HepG2 (cell line): ENCODE data around the gene MAIP1. TPM values are rescaled to one million over a fixed set of nuclear protein-coding genes. Genes with fewer than 3 reads are reported as not detected.

Source experiments
- ARID2 ChIP-seq: sonication (generic); formaldehyde crosslinking; IDR thresholded peaks from 2 replicates; pipeline ENCODE4 v1.8.1; 2022; ENCODE audit warnings: mild to moderate bottlenecking, missing genetic modification reagents, borderline replicate concordance
- CEBPG ChIP-seq: IDR thresholded peaks from 2 replicates; pipeline ENCODE4 v1.6.1; 2016
- GTF3A ChIP-seq: sonication (generic); formaldehyde crosslinking; conservative IDR thresholded peaks from 2 replicates; pipeline ENCODE4 v1.4.0; 2020; ENCODE audit warnings: mild to moderate bottlenecking, missing genetic modification reagents
- HDAC2 ChIP-seq: sonication (generic); formaldehyde crosslinking; IDR thresholded peaks from 2 replicates; pipeline ENCODE4 v1.4.0; 2020; ENCODE audit warnings: missing genetic modification reagents
- KDM3A ChIP-seq: IDR thresholded peaks from 2 replicates; pipeline ENCODE4 v1.6.1; 2018; ENCODE audit warnings: low read depth, missing compliant biosample characterization
- KLF13 ChIP-seq: sonication (generic); formaldehyde crosslinking; IDR thresholded peaks from 2 replicates; pipeline ENCODE4 v1.4.0; 2020; ENCODE audit warnings: mild to moderate bottlenecking, missing genetic modification reagents
- KLF6 ChIP-seq: IDR thresholded peaks from 2 replicates; pipeline ENCODE4 v1.8.0; 2016; ENCODE audit warnings: missing biosample characterization, missing genetic modification reagents
- MZF1 ChIP-seq: sonication (generic); formaldehyde crosslinking; IDR thresholded peaks from 2 replicates; pipeline ENCODE4 v1.8.1; 2023; ENCODE audit warnings: mild to moderate bottlenecking, missing genetic modification reagents, borderline replicate concordance
- NCOA5 ChIP-seq: sonication (generic); formaldehyde crosslinking; IDR thresholded peaks from 2 replicates; pipeline ENCODE4 v1.4.0; 2020; ENCODE audit warnings: missing genetic modification reagents
- ONECUT2 ChIP-seq: sonication (generic); formaldehyde crosslinking; IDR thresholded peaks from 2 replicates; pipeline ENCODE4 v1.4.0; 2020; ENCODE audit warnings: missing genetic modification reagents
- RFXAP ChIP-seq: sonication (generic); formaldehyde crosslinking; IDR thresholded peaks from 2 replicates; pipeline ENCODE4 v1.4.0; 2020; ENCODE audit warnings: missing genetic modification reagents, borderline replicate concordance
- UBTF ChIP-seq: sonication (generic); formaldehyde crosslinking; IDR thresholded peaks from 2 replicates; pipeline ENCODE4 v1.4.0; 2020; ENCODE audit warnings: mild to moderate bottlenecking, missing genetic modification reagents
- ZFP36 ChIP-seq: fragments of 150-350 bp; IDR thresholded peaks from 2 replicates; pipeline ENCODE4 v1.6.1; 2018; ENCODE audit warnings: borderline replicate concordance, low read length, low read depth; ENCODE audit not compliant: partially characterized antibody
- ZFP62 ChIP-seq: sonication (generic); formaldehyde crosslinking; IDR thresholded peaks from 2 replicates; pipeline ENCODE4 v1.4.0; 2020; ENCODE audit warnings: missing genetic modification reagents
- ZNF280B ChIP-seq: sonication (generic); formaldehyde crosslinking; IDR thresholded peaks from 2 replicates; pipeline ENCODE4 v1.5.0; 2020; ENCODE audit warnings: missing genetic modification reagents, mild to moderate bottlenecking, borderline replicate concordance
- ZNF280D ChIP-seq: sonication (generic); formaldehyde crosslinking; IDR thresholded peaks from 2 replicates; pipeline ENCODE4 v1.5.1; 2020; ENCODE audit warnings: mild to moderate bottlenecking, missing genetic modification reagents
- ZNF362 ChIP-seq: sonication (generic); formaldehyde crosslinking; IDR thresholded peaks from 2 replicates; pipeline ENCODE4 v1.4.0; 2020; ENCODE audit warnings: missing genetic modification reagents, mild to moderate bottlenecking, borderline replicate concordance
- ZNF468 ChIP-seq: sonication (generic); formaldehyde crosslinking; IDR thresholded peaks from 2 replicates; pipeline ENCODE4 v1.8.0; 2022; ENCODE audit warnings: mild to moderate bottlenecking, moderate library complexity, missing genetic modification reagents
- ZSCAN29 ChIP-seq: sonication (generic); formaldehyde crosslinking; conservative IDR thresholded peaks from 2 replicates; pipeline ENCODE4 v1.4.0; 2020; ENCODE audit warnings: mild to moderate bottlenecking, missing genetic modification reagents
- polyA plus RNA-seq, 8 experiments: library from polyadenylated mRNA; depleted of rRNA in 3 of 8; stranded (reverse) in 7 of 8; unstranded in 1 of 8; fragments of >200 nt; fragmentation: Illumina TruSeq in 4 of 8; extraction: Trizol in 4 of 8; gene quantifications; 2 replicates each; pipeline versions ENCODE4 v1.2.1 to v1.2.3, GENCODE V29; 2011 to 2016; ENCODE audit warnings: low read depth in 4 of 8, missing spikeins in 1 of 8, mixed read lengths in 1 of 8; ENCODE audit not compliant: insufficient read depth in 1 of 8
- total RNA-seq, 5 experiments: library from RNA; depleted of rRNA; stranded (reverse); fragments of >200 nt; fragmentation: Illumina TruSeq; extraction: Trizol; gene quantifications; 2 replicates each; pipeline ENCODE4 v1.2.3, GENCODE V29; 2016; ENCODE audit warnings: low read depth in 1 of 5

Gene MAIP1
- total and polyA plus RNA-seq, 2 of the 13 experiments (the other 11 are each of a cell fraction or from before 2014, with no cell fraction given), result 22.3 to 72.9 TPM

GRCh38 chr2:199911052-199911876 lies 44.1 kb upstream of the MAIP1 start, which contains the start of gene C2orf69 (continued):
- TF ChIP-seq ZNF280B (CRISPR knock-in tag) (peak; percentile 78), ARID2 (CRISPR knock-in tag) (peak; percentile 96), CEBPG (CRISPR knock-in tag) (peak; percentile 46), HDAC2 (CRISPR knock-in tag) (peak; percentile 10; the same call in 1 of the 2 replicates), ZNF280D (CRISPR knock-in tag) (peak; percentile 88; the same call in 1 of the 2 replicates), ZNF468 (no peak), NCOA5 (no peak), KDM3A (CRISPR knock-in tag) (peak; percentile 96), ZFP62 (CRISPR knock-in tag) (no peak), ZFP36 (no peak), ZNF362 (CRISPR knock-in tag) (no peak; the same call in 1 of the 2 replicates), KLF13 (no peak), UBTF (CRISPR knock-in tag) (peak; percentile 100), KLF6 (CRISPR knock-in tag) (peak; percentile 78), ONECUT2 (peak; percentile 43; the same call in 1 of the 2 replicates), ZSCAN29 (CRISPR knock-in tag) (no peak; the same call in 1 of the 2 replicates), RFXAP (CRISPR knock-in tag) (peak; percentile 58; the same call in 1 of the 2 replicates), GTF3A (CRISPR knock-in tag) (no peak), MZF1 (0 out of 2 replicates have a peak, but pooled peaks have one; percentile 19)
